ENCODE results near the gene IQSEC1.

DNA sequence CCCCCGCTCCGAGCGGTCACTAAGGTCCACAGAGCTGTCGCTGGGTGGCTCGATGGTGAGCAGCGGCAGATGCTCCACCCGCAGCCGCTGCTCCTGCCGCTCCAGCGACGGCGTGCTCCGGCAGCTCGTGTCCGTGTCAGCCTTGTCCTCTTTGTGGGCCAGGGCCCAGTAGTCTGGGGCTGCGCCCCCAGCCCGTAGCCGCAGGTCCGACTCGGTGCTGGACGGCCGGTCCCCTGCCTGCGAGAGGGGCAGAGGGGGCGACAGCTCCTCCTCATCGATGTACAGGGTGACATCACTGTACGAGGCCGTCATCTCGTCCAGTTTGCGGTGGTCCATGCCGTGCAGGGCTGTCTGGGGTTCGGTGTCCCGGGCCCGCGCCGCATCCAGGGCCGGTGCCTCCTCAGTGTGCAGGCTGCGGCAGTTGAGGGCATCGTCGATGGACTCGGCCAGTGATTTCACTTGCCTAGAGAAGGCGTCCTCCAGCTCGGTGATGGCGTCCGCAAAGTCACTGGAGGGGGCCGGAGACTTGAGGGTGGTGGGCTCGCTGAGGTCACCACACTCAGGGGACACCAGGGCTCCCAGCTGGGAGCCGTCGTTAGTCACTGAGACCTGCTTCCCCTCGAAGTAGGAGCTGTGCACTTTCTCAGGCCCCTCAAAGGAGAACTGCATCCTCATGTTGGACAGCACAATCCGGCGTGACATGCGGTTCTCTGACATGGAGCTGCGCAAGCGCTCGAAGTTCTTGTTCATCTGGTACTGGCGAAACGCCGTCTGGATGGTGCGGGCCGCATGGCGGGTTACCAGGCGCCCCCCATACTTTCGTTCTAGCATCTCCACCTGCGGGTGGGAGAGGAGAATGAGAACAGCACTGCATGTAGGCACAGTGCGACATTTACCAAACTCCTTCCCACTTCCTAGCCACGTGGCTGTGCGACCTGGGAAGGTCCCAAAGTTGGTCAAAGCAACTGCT is 137.1 kb downstream of the IQSEC1 start:
- no peak for TF ChIP-seq EZH2 (IDR thresholded peaks at IDR 0.05; ENCODE audit: borderline replicate concordance, low read depth, low read length, poor library complexity, severe bottlenecking)
- no peak for TF ChIP-seq CTCF (conservative IDR thresholded peaks at IDR 0.05; ENCODE audit: low read depth, low read length)

All from A673 (cell line).